Ovary (tissue), 1 donor: ENCODE measurements around the gene NCOR1.

Experiments used
- EP300 ChIP-seq: sonication (generic); formaldehyde crosslinking; IDR thresholded peaks from one replicate; pipeline ENCODE4 v1.6.1; 2017; ENCODE audit warnings: antibody characterized with exemption
- POLR2A ChIP-seq: fragments of 450-650 bp; IDR thresholded peaks from one replicate; pipeline ENCODE4 v1.6.1; 2017; ENCODE audit warnings: antibody characterized with exemption, mild to moderate bottlenecking, moderate library complexity

GRCh38 chr17:16001226-16001897 lies 214.0 kb downstream of the NCOR1 start:
- no peak for TF ChIP-seq POLR2A
- TF ChIP-seq EP300: no peak
